ENCODE results near the gene SENP6. TPM values are rescaled to one million over a fixed set of nuclear protein-coding genes. Genes with fewer than 3 reads are reported as not detected.

The SENP6 gene
- total and polyA plus RNA-seq, 9 of the 15 experiments (the other 6 are each of a cell fraction or from before 2014, with no cell fraction given) = 11.1 to 79.4 (median 46.8) TPM

- no peak for TF ChIP-seq BRF2 (IDR thresholded peaks at IDR 0.05; ENCODE audit: borderline replicate concordance, insufficient read depth, insufficient read length)
- TF ChIP-seq TCF3 (CRISPR knock-in tag; IDR thresholded peaks at IDR 0.05) = no peak
- no peak for TF ChIP-seq ETS2 (tag; IDR thresholded peaks at IDR 0.05; ENCODE audit: borderline replicate concordance, poor library complexity, severe bottlenecking)
- TF ChIP-seq COPS2 (conservative IDR thresholded peaks at IDR 0.05) = no peak
- no peak for TF ChIP-seq RERE (CRISPR knock-in tag; IDR thresholded peaks at IDR 0.05; ENCODE audit: borderline replicate concordance)
- TF ChIP-seq ZNF324 (CRISPR knock-in tag; IDR thresholded peaks at IDR 0.05) = no peak
- TF ChIP-seq RBM22 (IDR thresholded peaks at IDR 0.05; ENCODE audit: low read depth, low read length, poor library complexity, severe bottlenecking) = no peak
- peak; percentile 48 for TF ChIP-seq ZNF263 (CRISPR knock-in tag; IDR thresholded peaks at IDR 0.05; ENCODE audit: borderline replicate concordance)
- no peak for TF ChIP-seq POLR3A (IDR thresholded peaks at IDR 0.05; ENCODE audit: borderline replicate concordance, extremely low read depth, insufficient read depth, insufficient read length)
- TF ChIP-seq ZNF384 (IDR thresholded peaks at IDR 0.05; ENCODE audit: low read depth, low read length) = no peak
- TF ChIP-seq MEIS2 (IDR thresholded peaks at IDR 0.05; ENCODE audit: partially characterized antibody) = no peak
- no peak for TF ChIP-seq CCAR2 (IDR thresholded peaks at IDR 0.05; ENCODE audit: low read depth, low read length)
- TF ChIP-seq PTBP1 (IDR thresholded peaks at IDR 0.05; ENCODE audit: low read depth, low read length) = no peak
- TF ChIP-seq MITF (IDR thresholded peaks at IDR 0.05) = 0 out of 2 replicates have a peak, but pooled peaks have one; percentile 11
- TF ChIP-seq ZNF589 (CRISPR knock-in tag; IDR thresholded peaks at IDR 0.05; ENCODE audit: low read depth) = no peak
- no peak for TF ChIP-seq ZNF197 (CRISPR knock-in tag; IDR thresholded peaks at IDR 0.05; ENCODE audit: low read depth)
- TF ChIP-seq BACH1 (tag; IDR thresholded peaks at IDR 0.05) = no peak
Observed at GRCh38 chr6:75601304-75602245, at the start of gene SENP6 (continued).

Data from K562 (cell line).